ENCODE results near the gene ZNF107. TPM values are rescaled to one million over a fixed set of nuclear protein-coding genes. Genes with fewer than 3 reads are reported as not detected.

ZNF107 gene
- total RNA-seq, 1 donor from 2014 or later, result 7.8 TPM

DNA sequence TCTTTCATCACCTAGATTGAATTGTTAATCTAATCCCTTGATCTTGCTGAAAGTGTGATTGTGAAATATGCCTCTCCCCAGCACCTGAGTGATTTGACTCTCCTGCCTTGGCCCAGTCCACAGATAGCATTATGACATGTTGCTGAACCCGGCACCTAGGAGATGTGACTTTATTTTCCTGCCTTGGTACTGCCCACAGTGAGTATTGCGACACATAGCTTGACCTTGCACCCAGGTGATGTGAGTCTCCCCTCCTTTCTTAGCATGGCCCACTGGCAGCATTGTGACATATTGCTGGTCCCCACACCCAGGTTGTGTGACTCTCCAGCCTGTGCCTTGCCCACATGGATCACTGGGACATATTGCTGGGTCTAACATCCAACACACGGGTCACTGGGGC, 32.5 kb upstream of the ZNF107 start:
- TF ChIP-seq EZH2 (IDR thresholded peaks at IDR 0.05; ENCODE audit: insufficient read depth, low read length), result no peak
- TF ChIP-seq, protein P1, sequence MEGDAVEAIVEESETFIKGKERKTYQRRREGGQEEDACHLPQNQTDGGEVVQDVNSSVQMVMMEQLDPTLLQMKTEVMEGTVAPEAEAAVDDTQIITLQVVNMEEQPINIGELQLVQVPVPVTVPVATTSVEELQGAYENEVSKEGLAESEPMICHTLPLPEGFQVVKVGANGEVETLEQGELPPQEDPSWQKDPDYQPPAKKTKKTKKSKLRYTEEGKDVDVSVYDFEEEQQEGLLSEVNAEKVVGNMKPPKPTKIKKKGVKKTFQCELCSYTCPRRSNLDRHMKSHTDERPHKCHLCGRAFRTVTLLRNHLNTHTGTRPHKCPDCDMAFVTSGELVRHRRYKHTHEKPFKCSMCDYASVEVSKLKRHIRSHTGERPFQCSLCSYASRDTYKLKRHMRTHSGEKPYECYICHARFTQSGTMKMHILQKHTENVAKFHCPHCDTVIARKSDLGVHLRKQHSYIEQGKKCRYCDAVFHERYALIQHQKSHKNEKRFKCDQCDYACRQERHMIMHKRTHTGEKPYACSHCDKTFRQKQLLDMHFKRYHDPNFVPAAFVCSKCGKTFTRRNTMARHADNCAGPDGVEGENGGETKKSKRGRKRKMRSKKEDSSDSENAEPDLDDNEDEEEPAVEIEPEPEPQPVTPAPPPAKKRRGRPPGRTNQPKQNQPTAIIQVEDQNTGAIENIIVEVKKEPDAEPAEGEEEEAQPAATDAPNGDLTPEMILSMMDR (IDR thresholded peaks at IDR 0.05; ENCODE audit: insufficient read depth, low read depth, low read length), result no peak
- Histone ChIP-seq H3K4me1 (ENCODE audit: insufficient read depth, low read length) (no peaks in the 10 kb centered on the region), H3K36me3 (ENCODE audit: insufficient read depth, low read length) (no peaks in the 10 kb centered on the region), H4K20me1 (ENCODE audit: insufficient read depth, low read length) (no peaks in the 10 kb centered on the region), H3K27ac (ENCODE audit: low read depth, low read length) (no peak overlapping the region), H3K9ac (ENCODE audit: low read length) (no peak overlapping the region), H2AFZ (ENCODE audit: low read depth, low read length) (no peak overlapping the region), H3K4me2 (ENCODE audit: low read length) (no peak overlapping the region), H3K4me3 (ENCODE audit: insufficient read depth, low read depth, low read length) (no peak overlapping the region), H3K27me3 (ENCODE audit: insufficient read depth, low read length) (no peaks in the 10 kb centered on the region), H3K9me3 (ENCODE audit: insufficient read depth, low read depth, low read length) (peaks cover 3% of the 10 kb centered on the region), H3K79me2 (ENCODE audit: insufficient read depth, low read length) (no peaks in the 10 kb centered on the region)
- H3K4me1 Mint-ChIP-seq (ENCODE audit: low read depth, unreplicated experiment), result no peaks in the 10 kb centered on the region
- no peak for FAIRE-seq
- peaks cover 10% of the 10 kb centered on the region for H3K9me3 Mint-ChIP-seq (ENCODE audit: unreplicated experiment)
- no peaks in the 10 kb centered on the region for H3K36me3 Mint-ChIP-seq (ENCODE audit: low read depth, unreplicated experiment)
- H3K4me3 Mint-ChIP-seq (ENCODE audit: unreplicated experiment), result no peak overlapping the region
- DNase-seq (ENCODE audit: low read depth), result no peak
- no peaks in the 10 kb centered on the region for H3K27me3 Mint-ChIP-seq (ENCODE audit: low read depth, unreplicated experiment)
- no peak overlapping the region for H3K27ac Mint-ChIP-seq (ENCODE audit: unreplicated experiment)

DNA sequence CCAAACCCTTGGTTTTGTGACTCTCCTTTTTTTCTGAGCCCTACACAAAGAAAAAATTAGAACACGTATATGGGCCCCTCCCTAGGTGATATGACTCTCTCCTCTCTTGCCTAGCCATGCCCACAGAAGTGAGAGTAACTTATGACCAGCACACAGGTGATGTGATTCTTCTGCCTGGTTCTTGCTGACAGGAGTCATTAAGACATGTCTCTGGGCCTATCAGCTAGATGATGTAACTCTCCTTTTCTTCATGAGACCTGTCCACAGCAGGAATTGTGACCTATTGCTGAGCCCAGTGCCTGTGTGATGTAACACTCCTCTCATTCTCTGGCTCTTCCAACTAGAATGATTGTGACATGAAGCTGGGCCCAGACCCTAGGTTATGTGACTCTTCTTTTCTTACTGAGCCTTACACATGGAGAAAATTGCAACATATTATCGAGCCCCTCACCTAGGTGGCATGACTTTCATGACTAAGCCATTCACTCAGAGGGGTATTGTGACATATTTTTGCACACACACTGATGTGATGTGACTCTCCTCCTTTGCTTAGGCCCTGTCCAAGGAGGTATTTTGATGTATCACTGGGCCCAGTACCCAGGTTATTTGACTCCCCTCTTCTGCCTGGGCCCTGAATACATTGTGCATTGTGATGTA, 31.4 kb upstream of the ZNF107 start:
- Histone ChIP-seq H3K4me1 (ENCODE audit: insufficient read depth, low read length) (no peaks in the 10 kb centered on the region), H3K27me3 (ENCODE audit: insufficient read depth, low read length) (no peaks in the 10 kb centered on the region), H3K9me3 (ENCODE audit: insufficient read depth, low read depth, low read length) (peaks cover 3% of the 10 kb centered on the region), H3K36me3 (ENCODE audit: insufficient read depth, low read length) (no peaks in the 10 kb centered on the region), H2AFZ (ENCODE audit: low read depth, low read length) (no peak overlapping the region), H3K4me3 (ENCODE audit: insufficient read depth, low read depth, low read length) (no peak overlapping the region), H3K79me2 (ENCODE audit: insufficient read depth, low read length) (no peaks in the 10 kb centered on the region), H4K20me1 (ENCODE audit: insufficient read depth, low read length) (no peaks in the 10 kb centered on the region), H3K27ac (ENCODE audit: low read depth, low read length) (no peak overlapping the region), H3K9ac (ENCODE audit: low read length) (no peak overlapping the region), H3K4me2 (ENCODE audit: low read length) (no peak overlapping the region)
- TF ChIP-seq, protein P1 (IDR thresholded peaks at IDR 0.05; ENCODE audit: insufficient read depth, low read depth, low read length), result no peak
- TF ChIP-seq EZH2 (IDR thresholded peaks at IDR 0.05; ENCODE audit: insufficient read depth, low read length), result no peak
- DNase-seq (ENCODE audit: low read depth) (no peak), FAIRE-seq (no peak)
- Mint-ChIP-seq H3K27me3 (ENCODE audit: low read depth, unreplicated experiment) (no peaks in the 10 kb centered on the region), H3K9me3 (ENCODE audit: unreplicated experiment) (peaks cover 10% of the 10 kb centered on the region), H3K4me3 (ENCODE audit: unreplicated experiment) (no peak overlapping the region), H3K4me1 (ENCODE audit: low read depth, unreplicated experiment) (no peaks in the 10 kb centered on the region), H3K27ac (ENCODE audit: unreplicated experiment) (no peak overlapping the region), H3K36me3 (ENCODE audit: low read depth, unreplicated experiment) (no peaks in the 10 kb centered on the region)

DNA sequence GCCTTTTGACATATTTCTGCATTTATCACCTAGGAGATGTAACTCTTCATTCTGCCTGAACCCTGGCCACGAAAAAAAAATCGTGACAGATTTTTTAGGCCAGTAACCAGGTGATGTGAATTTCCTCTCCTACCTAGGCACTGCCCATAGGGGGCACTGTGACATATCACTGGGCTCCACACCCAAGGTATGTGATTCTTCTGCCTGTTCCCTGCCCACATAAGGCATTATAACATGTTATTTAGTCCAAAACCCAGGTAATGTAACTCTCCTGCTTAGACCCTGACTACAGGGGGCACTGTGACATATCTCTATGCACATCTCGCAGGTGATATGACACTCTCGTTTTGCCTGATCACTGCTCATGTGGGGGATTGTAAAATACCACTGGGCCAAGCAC, 29.5 kb upstream of the ZNF107 start:
- TF ChIP-seq, protein P1 (IDR thresholded peaks at IDR 0.05; ENCODE audit: insufficient read depth, low read depth, low read length), result no peak
- no peak for TF ChIP-seq EZH2 (IDR thresholded peaks at IDR 0.05; ENCODE audit: insufficient read depth, low read length)
- Histone ChIP-seq H4K20me1 (ENCODE audit: insufficient read depth, low read length) (no peaks in the 10 kb centered on the region), H3K4me1 (ENCODE audit: insufficient read depth, low read length) (no peaks in the 10 kb centered on the region), H2AFZ (ENCODE audit: low read depth, low read length) (no peak overlapping the region), H3K27ac (ENCODE audit: low read depth, low read length) (no peak overlapping the region), H3K9me3 (ENCODE audit: insufficient read depth, low read depth, low read length) (peaks cover 3% of the 10 kb centered on the region), H3K4me3 (ENCODE audit: insufficient read depth, low read depth, low read length) (no peak overlapping the region), H3K36me3 (ENCODE audit: insufficient read depth, low read length) (no peaks in the 10 kb centered on the region), H3K27me3 (ENCODE audit: insufficient read depth, low read length) (no peaks in the 10 kb centered on the region), H3K4me2 (ENCODE audit: low read length) (no peak overlapping the region), H3K9ac (ENCODE audit: low read length) (no peak overlapping the region), H3K79me2 (ENCODE audit: insufficient read depth, low read length) (no peaks in the 10 kb centered on the region)
- Mint-ChIP-seq H3K9me3 (ENCODE audit: unreplicated experiment) (peaks cover 11% of the 10 kb centered on the region), H3K4me3 (ENCODE audit: unreplicated experiment) (no peak overlapping the region), H3K27ac (ENCODE audit: unreplicated experiment) (no peak overlapping the region), H3K36me3 (ENCODE audit: low read depth, unreplicated experiment) (no peaks in the 10 kb centered on the region), H3K4me1 (ENCODE audit: low read depth, unreplicated experiment) (no peaks in the 10 kb centered on the region), H3K27me3 (ENCODE audit: low read depth, unreplicated experiment) (no peaks in the 10 kb centered on the region)
- DNase-seq (ENCODE audit: low read depth) (no peak), FAIRE-seq (no peak)
